Measurements from ENCODE around the gene CHPT1.
"Not testable (repeated sequence)": the region's sequence is repeated elsewhere in the genome, so short reads cannot be mapped to it uniquely, and the experiment has no call there.

Gene CHPT1

DNA sequence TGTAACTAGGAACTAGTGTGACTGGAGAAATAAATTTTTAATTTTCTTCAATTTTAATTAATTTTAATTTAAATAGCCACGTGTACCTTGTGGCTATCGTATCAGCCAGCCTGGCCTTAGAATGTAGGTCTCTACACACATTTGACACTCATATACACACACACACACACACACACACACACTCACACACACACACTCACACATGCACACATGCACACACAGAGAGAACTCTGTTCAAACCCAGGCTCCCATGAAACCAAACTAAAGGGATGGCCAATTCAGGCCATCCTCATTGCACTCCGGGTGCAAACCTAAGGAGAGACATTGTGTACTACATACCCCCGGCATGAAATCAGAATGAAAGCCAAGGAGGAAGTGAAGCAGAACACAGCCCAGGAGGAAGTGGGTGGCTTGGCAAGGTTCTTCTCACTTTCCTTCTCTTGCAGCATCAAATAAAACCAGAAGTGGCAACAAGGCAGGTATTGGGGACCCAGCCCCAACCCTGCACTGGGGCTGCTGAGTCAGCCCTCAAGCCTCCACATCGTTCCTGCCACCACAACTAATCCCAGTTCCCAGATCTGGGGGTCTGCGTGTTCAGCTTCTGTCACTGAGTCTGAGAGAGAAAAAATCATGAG, 26.2 kb upstream of the CHPT1 start:
- no peaks in the 10 kb centered on the region for H3K36me3 Mint-ChIP-seq (ENCODE audit: low read depth)
- H3K9me3 Mint-ChIP-seq, result no peaks in the 10 kb centered on the region
- H3K27ac Mint-ChIP-seq, result peak overlapping the region; percentile 39
- DNase-seq, result peak; percentile 38
- H3K27me3 Mint-ChIP-seq, result peaks cover 2% of the 10 kb centered on the region
- H3K4me3 Mint-ChIP-seq, result peak overlapping the region; percentile 21
- H3K4me1 Mint-ChIP-seq (ENCODE audit: low read depth), result peaks cover 21% of the 10 kb centered on the region

DNA sequence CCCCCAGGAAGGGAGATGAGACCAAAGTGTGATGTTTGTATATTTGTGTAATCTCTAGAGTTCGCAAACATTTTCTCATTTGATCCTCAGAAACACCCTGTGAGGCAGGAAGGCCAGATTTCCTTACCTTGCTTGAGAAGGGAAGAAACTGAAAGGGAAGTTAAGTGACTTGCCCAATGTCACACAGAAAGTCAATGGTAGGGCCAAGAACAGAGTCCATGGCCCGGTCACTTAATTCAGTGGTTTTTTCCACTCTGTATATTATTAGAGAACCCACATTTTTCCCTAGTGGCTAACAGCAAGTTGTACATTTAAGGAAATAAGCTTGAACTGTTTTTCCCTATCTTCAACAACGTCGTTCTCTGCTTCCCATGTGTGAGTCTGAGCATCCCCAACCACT, 25.6 kb upstream of the CHPT1 start:
- DNase-seq, result no peak
- Mint-ChIP-seq H3K4me1 (ENCODE audit: low read depth) (peaks cover 21% of the 10 kb centered on the region), H3K36me3 (ENCODE audit: low read depth) (no peaks in the 10 kb centered on the region), H3K27me3 (no peaks in the 10 kb centered on the region), H3K9me3 (no peaks in the 10 kb centered on the region), H3K27ac (peak overlapping the region; percentile 39), H3K4me3 (peak overlapping the region; percentile 21)

DNA sequence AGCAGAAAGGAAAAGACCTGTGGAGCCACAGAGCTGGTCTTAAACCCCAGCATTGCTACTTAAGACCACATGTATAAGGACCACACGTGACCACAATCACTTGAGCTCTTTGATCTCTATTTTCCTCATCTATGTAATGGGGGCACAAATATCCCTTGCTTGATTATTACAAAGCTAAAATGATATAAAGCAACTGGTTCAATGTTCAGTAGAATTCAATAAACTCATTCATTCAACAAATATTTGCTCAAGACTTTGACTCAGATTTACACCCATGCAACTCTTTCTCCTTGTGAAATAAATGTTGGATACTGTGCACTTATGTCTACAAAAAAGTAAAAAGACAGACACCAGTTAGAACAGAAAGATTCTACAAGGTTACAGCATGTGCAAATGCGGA, 21.9 kb upstream of the CHPT1 start:
- Mint-ChIP-seq H3K27ac (no peak overlapping the region), H3K4me3 (no peak overlapping the region)

DNA sequence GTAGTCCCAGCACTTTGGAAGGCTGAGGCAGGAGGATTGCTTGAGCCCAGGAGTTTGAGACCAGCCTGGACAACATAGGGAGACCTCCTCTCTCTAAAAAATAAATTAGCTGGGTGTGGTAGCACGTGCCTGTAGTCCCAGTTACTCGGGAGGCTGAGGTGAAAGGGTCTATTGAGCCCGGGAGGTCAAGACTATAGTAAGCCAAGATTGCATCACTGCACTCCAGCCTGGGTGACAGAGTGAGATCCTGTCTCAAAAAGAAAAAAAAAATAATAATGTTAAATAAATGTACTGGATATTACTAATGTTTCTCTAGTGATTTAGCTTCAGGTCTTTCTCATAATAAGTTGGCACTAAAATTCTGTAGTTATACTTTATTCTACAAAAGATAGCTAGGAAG, 20.9 kb upstream of the CHPT1 start:
- not testable (repeated sequence) for H3K27ac Mint-ChIP-seq; DNase-seq; H3K27me3 Mint-ChIP-seq; H3K9me3 Mint-ChIP-seq; H3K4me3 Mint-ChIP-seq; H3K4me1 Mint-ChIP-seq (ENCODE audit: low read depth); H3K36me3 Mint-ChIP-seq (ENCODE audit: low read depth)

More for the DNA sequence above, 21.9 kb upstream of the CHPT1 start:
- Mint-ChIP-seq H3K36me3 (ENCODE audit: low read depth) (no peaks in the 10 kb centered on the region), H3K9me3 (no peaks in the 10 kb centered on the region), H3K27me3 (no peaks in the 10 kb centered on the region), H3K4me1 (ENCODE audit: low read depth) (peaks cover 14% of the 10 kb centered on the region)
- DNase-seq, result no peak

DNA sequence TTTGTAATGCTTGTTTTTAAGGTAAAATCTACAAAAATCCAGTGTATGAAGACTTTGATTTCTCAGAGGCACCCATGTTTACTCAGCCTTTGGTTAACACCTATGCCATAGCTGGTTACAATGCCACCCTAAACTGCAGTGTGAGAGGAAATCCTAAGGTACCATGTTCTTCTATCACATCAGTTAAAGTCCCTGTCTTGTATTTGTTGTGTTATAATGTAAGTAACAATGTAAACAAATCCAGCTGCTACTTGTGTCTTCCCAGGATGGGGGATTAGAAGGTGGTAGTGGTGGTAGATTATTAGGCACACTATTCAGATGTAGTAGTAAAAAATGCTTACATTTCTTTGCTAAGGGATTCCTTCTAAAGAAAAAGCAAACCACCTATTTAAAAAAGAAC, 19.4 kb upstream of the CHPT1 start:
- Mint-ChIP-seq H3K36me3 (ENCODE audit: low read depth) (no peaks in the 10 kb centered on the region), H3K4me1 (ENCODE audit: low read depth) (no peaks in the 10 kb centered on the region), H3K4me3 (no peak overlapping the region), H3K27me3 (no peaks in the 10 kb centered on the region), H3K27ac (no peak overlapping the region), H3K9me3 (no peaks in the 10 kb centered on the region)
- DNase-seq, result no peak

DNA sequence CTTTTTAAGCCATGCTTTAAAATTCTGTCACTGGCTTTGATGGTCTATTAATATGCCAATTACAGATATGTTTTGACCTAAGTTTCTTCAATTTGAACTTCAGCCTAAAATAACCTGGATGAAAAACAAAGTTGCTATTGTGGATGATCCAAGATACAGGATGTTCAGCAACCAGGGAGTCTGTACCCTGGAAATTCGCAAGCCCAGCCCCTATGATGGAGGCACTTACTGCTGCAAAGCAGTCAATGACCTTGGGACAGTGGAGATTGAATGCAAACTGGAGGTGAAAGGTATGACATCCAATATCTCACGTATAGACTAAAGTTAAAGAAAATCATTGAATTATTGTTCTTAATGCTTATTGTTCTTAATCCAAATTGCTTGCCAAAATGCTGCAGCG, 17.2 kb upstream of the CHPT1 start:
- H3K36me3 Mint-ChIP-seq (ENCODE audit: low read depth), result no peaks in the 10 kb centered on the region
- no peak overlapping the region for H3K4me3 Mint-ChIP-seq
- no peak overlapping the region for H3K27ac Mint-ChIP-seq
- DNase-seq, result no peak
- H3K9me3 Mint-ChIP-seq, result no peaks in the 10 kb centered on the region
- H3K4me1 Mint-ChIP-seq (ENCODE audit: low read depth), result no peaks in the 10 kb centered on the region
- H3K27me3 Mint-ChIP-seq, result peaks cover 3% of the 10 kb centered on the region

DNA sequence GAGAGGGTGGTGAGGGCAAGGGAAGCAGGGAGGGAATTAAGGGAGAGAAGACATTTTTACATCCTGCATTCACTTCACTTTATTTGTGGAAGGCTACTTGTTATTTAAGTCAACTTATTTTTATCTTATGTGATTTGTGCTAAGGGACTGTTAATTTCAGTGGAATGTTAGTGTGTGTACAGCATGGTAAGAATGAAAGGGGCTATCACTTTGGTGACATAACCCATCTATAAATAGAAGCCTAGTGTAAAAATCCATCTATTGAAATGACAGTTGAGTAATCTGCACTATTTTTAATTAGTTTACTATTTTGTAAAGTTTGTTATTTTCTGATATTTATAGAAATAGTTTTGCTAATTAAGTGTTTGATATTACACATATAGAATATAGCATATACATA, 16.8 kb upstream of the CHPT1 start:
- H3K4me3 Mint-ChIP-seq, result no peak overlapping the region
- no peaks in the 10 kb centered on the region for H3K9me3 Mint-ChIP-seq
- H3K27ac Mint-ChIP-seq, result no peak overlapping the region
- no peak for DNase-seq
- H3K4me1 Mint-ChIP-seq (ENCODE audit: low read depth), result no peaks in the 10 kb centered on the region
- H3K27me3 Mint-ChIP-seq, result peaks cover 3% of the 10 kb centered on the region
- H3K36me3 Mint-ChIP-seq (ENCODE audit: low read depth), result no peaks in the 10 kb centered on the region

DNA sequence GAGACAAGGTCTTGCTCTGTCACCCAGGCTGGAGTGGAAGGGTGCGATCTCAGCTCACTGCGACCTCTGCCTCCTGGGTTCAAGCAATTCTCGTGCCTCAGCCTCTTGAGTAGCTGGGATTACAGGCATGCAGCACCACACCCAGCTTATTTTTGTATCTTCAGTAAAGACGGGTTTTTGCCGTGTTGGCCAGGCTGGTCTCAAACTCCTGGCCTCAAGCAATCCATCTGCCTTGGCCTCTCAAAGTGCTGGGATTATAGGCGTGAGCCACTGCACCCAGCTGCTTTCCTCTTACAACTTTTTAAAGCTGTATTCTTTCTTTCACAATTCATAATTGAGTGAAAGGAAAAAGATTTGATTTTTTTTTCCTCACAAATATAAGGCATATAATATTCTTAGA, 15.8 kb upstream of the CHPT1 start:
- H3K9me3 Mint-ChIP-seq; H3K36me3 Mint-ChIP-seq (ENCODE audit: low read depth); DNase-seq; H3K4me1 Mint-ChIP-seq (ENCODE audit: low read depth); H3K27me3 Mint-ChIP-seq; H3K4me3 Mint-ChIP-seq; H3K27ac Mint-ChIP-seq: not testable (repeated sequence)

DNA sequence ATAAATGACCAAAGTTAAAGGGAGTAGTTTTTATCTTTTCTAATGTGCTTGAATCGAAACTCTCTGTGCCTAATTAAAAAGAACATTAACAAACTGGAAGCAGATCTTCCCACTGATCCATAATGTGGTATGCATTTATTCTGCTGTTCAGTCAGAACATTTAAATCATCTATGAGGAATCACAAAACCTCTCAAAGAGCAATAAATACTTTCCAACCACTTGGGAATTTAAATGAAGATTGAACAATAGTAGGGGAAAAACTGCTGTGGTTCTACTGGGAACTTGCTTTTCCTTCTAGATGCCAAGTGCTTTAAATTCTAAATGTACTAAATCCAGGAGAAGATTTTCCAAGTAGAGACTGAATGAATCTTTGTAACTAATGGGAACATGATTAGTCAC, 12.3 kb upstream of the CHPT1 start:
- Mint-ChIP-seq H3K27me3 (peaks cover 3% of the 10 kb centered on the region), H3K27ac (no peak overlapping the region), H3K9me3 (no peaks in the 10 kb centered on the region), H3K36me3 (ENCODE audit: low read depth) (no peaks in the 10 kb centered on the region), H3K4me3 (no peak overlapping the region), H3K4me1 (ENCODE audit: low read depth) (no peaks in the 10 kb centered on the region)
- DNase-seq, result no peak

DNA sequence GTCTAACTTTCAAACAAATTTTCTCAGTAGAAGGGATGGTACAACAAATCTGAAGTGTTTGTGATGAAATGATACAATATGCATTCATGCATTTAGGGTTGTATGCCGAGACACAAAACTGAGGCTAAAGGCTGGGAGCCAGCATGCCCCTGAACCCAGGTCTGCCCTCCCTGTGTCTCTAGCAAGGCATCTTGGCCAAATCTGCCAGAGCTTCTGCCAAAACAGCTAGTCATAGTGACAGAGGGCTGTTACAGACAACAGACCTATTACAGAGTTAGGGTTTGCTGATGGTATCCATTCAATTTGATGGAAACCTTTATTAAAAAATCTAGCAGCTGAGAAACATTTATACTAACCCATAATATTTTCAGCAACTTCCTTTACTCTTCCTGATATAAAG, 11.3 kb upstream of the CHPT1 start:
- no peak overlapping the region for H3K27ac Mint-ChIP-seq
- no peak overlapping the region for H3K4me3 Mint-ChIP-seq
- DNase-seq, result no peak
- H3K27me3 Mint-ChIP-seq, result peaks cover 3% of the 10 kb centered on the region
- H3K4me1 Mint-ChIP-seq (ENCODE audit: low read depth), result no peaks in the 10 kb centered on the region
- no peaks in the 10 kb centered on the region for H3K36me3 Mint-ChIP-seq (ENCODE audit: low read depth)
- H3K9me3 Mint-ChIP-seq, result no peaks in the 10 kb centered on the region

DNA sequence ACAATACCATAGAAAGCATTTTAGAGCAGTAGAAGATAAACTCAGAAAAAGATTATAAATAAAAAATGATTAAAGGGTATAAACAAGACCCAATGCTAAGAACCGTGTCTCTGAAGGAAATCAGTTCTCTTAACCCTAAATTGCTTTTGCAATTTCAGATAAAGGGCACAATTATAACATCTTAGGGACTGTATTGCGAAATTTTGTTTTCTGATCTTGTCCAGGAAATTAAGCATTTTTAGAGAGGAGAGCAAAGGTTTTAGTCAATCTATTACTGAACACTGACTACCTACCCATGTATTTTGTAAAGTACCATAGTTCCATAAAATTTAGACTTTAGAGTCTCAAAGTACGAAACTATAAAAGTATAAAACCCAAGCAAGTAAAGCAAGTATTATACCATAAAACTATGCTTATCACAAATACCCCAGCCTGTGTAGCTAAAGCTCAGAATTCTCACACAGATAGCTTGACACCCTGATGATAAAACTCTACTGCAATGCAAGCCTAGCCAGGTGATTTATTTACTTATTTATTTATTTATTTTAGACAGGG, 6.8 kb upstream of the CHPT1 start:
- Mint-ChIP-seq H3K4me3 (no peak overlapping the region), H3K4me1 (ENCODE audit: low read depth) (peaks cover 4% of the 10 kb centered on the region), H3K27ac (no peak overlapping the region), H3K36me3 (ENCODE audit: low read depth) (no peaks in the 10 kb centered on the region), H3K27me3 (no peaks in the 10 kb centered on the region), H3K9me3 (no peaks in the 10 kb centered on the region)
- DNase-seq, result no peak

DNA sequence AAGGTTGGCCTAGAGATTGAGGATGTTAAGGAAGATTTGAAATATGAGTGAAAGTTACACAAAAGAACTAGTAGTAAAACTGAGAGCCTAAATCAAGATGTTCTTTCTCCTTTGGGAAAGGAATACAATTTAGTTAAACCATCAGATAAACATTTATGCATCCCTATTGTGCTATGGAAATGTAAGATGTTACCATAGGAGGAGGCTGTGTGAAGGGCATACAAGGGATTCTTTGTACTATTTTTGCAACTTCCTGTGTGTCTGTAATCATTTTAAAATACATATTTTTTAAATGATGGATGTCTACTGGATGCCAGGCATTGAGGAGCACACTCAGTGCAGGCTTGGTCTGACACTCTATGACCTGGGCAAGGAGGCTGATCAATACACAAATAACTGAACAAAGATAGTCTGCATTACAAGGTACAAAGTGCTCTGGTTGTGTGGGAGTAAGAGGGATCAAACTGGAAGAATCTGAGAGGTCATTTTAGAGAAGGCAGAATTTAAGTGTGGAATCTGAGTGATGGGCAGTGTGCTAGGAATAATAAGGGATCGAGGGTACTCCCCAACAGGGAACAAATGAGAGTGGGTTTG, 5.8 kb upstream of the CHPT1 start:
- Mint-ChIP-seq H3K36me3 (ENCODE audit: low read depth) (no peaks in the 10 kb centered on the region), H3K27me3 (peaks cover 3% of the 10 kb centered on the region), H3K4me1 (ENCODE audit: low read depth) (peaks cover 13% of the 10 kb centered on the region), H3K4me3 (no peak overlapping the region), H3K27ac (no peak overlapping the region), H3K9me3 (no peaks in the 10 kb centered on the region)
- no peak for DNase-seq

DNA sequence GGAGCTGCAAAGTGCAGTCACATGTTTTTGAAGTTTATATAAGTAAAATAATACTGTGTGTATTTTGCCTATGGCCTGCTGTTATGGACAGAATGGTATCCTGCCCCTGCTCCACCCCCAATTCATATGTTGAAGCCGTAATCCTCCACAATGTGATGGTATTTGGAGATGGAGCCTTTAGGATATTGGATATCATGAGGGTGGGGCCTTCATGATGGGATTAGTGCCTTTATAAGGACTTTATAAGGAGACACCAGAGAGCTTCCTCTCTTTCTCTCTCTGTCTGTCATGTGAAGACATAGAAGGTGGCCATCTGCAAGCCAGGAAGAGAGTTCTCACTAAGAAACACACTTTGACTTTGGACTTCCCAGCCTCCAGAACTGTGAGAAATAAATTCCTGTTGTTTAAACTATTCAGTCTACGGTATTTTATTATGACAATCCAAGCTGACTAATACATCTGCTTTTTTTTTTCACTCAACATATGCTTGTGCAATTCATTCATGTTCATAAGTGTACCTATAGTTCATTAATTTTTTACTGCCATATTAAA, 3.1 kb upstream of the CHPT1 start:
- H3K36me3 Mint-ChIP-seq (ENCODE audit: low read depth), result peaks cover 9% of the 10 kb centered on the region
- peaks cover 3% of the 10 kb centered on the region for H3K27me3 Mint-ChIP-seq
- H3K27ac Mint-ChIP-seq, result no peak overlapping the region
- no peak for DNase-seq
- H3K9me3 Mint-ChIP-seq, result no peaks in the 10 kb centered on the region
- peaks cover 27% of the 10 kb centered on the region for H3K4me1 Mint-ChIP-seq (ENCODE audit: low read depth)
- H3K4me3 Mint-ChIP-seq, result no peak overlapping the region

DNA sequence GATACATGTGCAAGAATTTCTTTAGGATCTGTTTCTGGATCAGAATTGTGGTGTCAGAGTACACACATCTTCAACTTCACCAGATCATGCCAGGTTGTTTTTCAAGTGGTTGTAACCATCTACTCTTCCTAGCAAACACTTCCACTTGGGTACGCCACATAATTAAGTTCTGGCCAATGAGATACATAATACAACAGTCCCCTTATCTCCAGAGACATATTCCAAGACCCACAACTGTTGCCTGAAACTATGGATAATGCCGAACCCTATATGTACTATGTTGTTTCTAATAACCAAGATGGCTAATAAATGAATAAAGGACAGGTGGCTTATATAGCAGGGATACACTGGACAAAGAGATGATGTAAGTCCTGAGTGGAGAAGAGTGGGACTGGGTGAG, 2.5 kb upstream of the CHPT1 start:
- Mint-ChIP-seq H3K4me1 (ENCODE audit: low read depth) (peaks cover 32% of the 10 kb centered on the region), H3K27me3 (peaks cover 3% of the 10 kb centered on the region), H3K4me3 (no peak overlapping the region), H3K9me3 (no peaks in the 10 kb centered on the region), H3K27ac (no peak overlapping the region), H3K36me3 (ENCODE audit: low read depth) (peaks cover 9% of the 10 kb centered on the region)
- no peak for DNase-seq

DNA sequence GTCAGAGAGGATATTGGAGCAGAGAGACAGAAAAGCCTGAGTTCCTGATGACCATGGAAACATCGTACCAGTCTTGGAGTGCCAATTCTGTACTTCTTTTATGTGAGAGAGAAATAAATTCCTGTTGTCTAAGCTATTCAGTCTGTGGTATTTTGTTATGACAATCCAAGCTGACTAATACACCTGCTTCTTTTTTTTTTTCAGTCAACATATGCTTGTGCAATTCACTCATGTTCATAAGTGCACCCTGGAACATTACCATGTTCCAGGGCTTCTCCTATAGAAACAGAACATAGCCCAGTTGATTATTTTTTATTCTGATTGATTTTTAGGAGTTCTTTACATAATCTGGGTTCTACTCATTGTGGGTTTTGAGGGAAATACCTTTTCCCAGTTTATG, 1.7 kb upstream of the CHPT1 start:
- Mint-ChIP-seq H3K27me3 (peaks cover 3% of the 10 kb centered on the region), H3K4me1 (ENCODE audit: low read depth) (peaks cover 39% of the 10 kb centered on the region), H3K36me3 (ENCODE audit: low read depth) (peaks cover 9% of the 10 kb centered on the region), H3K4me3 (no peak overlapping the region), H3K9me3 (no peaks in the 10 kb centered on the region), H3K27ac (no peak overlapping the region)
- no peak for DNase-seq
